ENCODE results near the gene AP1B1.

AP1B1 gene

GRCh38 chr22:29306175-29306834 lies 82.1 kb downstream of the AP1B1 start, which contains the start of gene GAS2L1:
TSS of gene GAS2L1 (plus strand) at chr22:29306650. CDS start at chr22:29308106, 1,456 bp downstream.
- DNase-seq (ENCODE audit: low read depth): peak; percentile 82
- TF ChIP-seq CTCF (IDR thresholded peaks at IDR 0.05; ENCODE audit: insufficient read depth, low read depth, low read length, missing control alignments): peak; percentile 51
- H3K4me3 ChIP-seq (ENCODE audit: low read length): peak within 1 kb of the TSS; percentile 66

- no peak for DNase-seq (ENCODE audit: low read depth)
- H3K4me3 ChIP-seq (ENCODE audit: low read length): no peak overlapping the region
- TF ChIP-seq CTCF (IDR thresholded peaks at IDR 0.05; ENCODE audit: insufficient read depth, low read depth, low read length, missing control alignments): no peak
These were observed 82.6 kb downstream of the AP1B1 start for GRCh38 chr22:29305836-29306174.

GRCh38 chr22:29302681-29303465 lies 85.5 kb downstream of the AP1B1 start:
- no peak for TF ChIP-seq CTCF (IDR thresholded peaks at IDR 0.05; ENCODE audit: insufficient read depth, low read depth, low read length, missing control alignments)
- DNase-seq (ENCODE audit: low read depth): no peak
- no peak overlapping the region for H3K4me3 ChIP-seq (ENCODE audit: low read length)

- no peak for TF ChIP-seq CTCF (IDR thresholded peaks at IDR 0.05; ENCODE audit: insufficient read depth, low read depth, low read length, missing control alignments)
- DNase-seq (ENCODE audit: low read depth): no peak
- no peak overlapping the region for H3K4me3 ChIP-seq (ENCODE audit: low read length)
These were observed 86.0 kb downstream of the AP1B1 start for GRCh38 chr22:29302402-29302680.

- TF ChIP-seq CTCF (IDR thresholded peaks at IDR 0.05; ENCODE audit: insufficient read depth, low read depth, low read length, missing control alignments): no peak
- no peak for DNase-seq (ENCODE audit: low read depth)
These were observed 86.5 kb downstream of the AP1B1 start for GRCh38 chr22:29301716-29302401.

GRCh38 chr22:29300807-29301601 lies 87.4 kb downstream of the AP1B1 start:
- no peak for DNase-seq (ENCODE audit: low read depth)
- no peak overlapping the region for H3K4me3 ChIP-seq (ENCODE audit: low read length)

More at GRCh38 chr22:29301716-29302401, 86.5 kb downstream of the AP1B1 start:
- no peak overlapping the region for H3K4me3 ChIP-seq (ENCODE audit: low read length)

More at GRCh38 chr22:29300807-29301601, 87.4 kb downstream of the AP1B1 start:
- TF ChIP-seq CTCF (IDR thresholded peaks at IDR 0.05; ENCODE audit: insufficient read depth, low read depth, low read length, missing control alignments): no peak
